G401.6 (cell line): ENCODE results near the gene NXF3.
"Not testable (repeated sequence)": the region's sequence is repeated elsewhere in the genome, so short reads cannot be mapped to it uniquely, and the experiment has no call there.

Experiments used
- FAIRE-seq: peaks from 2 replicates; lab custom pipeline; 2012; peaks lifted over from hg19 to GRCh38; lab: Jason Lieb, UNC

The NXF3 gene

GRCh38 chrX:103092942-103093341 is at the start of gene NXF3:
Gene NXF3, minus strand, starts transcription at chrX:103093143. Its CDS starts 120 bp downstream, at chrX:103093023.
- FAIRE-seq = no peak

GRCh38 chrX:103136528-103136927 is 43.6 kb upstream of the NXF3 start:
- FAIRE-seq = not testable (repeated sequence)

- no peak for FAIRE-seq
Observed at GRCh38 chrX:103124284-103124683, 31.3 kb upstream of the NXF3 start.

GRCh38 chrX:103120748-103121147 is 27.8 kb upstream of the NXF3 start:
- FAIRE-seq = no peak

- FAIRE-seq = not testable (repeated sequence)
Observed at GRCh38 chrX:103116970-103117369, 24.0 kb upstream of the NXF3 start.

- not testable (repeated sequence) for FAIRE-seq
Observed at GRCh38 chrX:103109497-103109896, 16.6 kb upstream of the NXF3 start.

GRCh38 chrX:103107836-103108235 is 14.9 kb upstream of the NXF3 start:
- no peak for FAIRE-seq

- not testable (repeated sequence) for FAIRE-seq
Observed at GRCh38 chrX:103107227-103107737, 14.3 kb upstream of the NXF3 start.

- not testable (repeated sequence) for FAIRE-seq
Observed at GRCh38 chrX:103104370-103104769, 11.4 kb upstream of the NXF3 start.

- FAIRE-seq = not testable (repeated sequence)
Observed at GRCh38 chrX:103103866-103104265, 10.9 kb upstream of the NXF3 start.

GRCh38 chrX:103101299-103102042 is 8.5 kb upstream of the NXF3 start:
- no peak for FAIRE-seq

- no peak for FAIRE-seq
Observed at GRCh38 chrX:103100484-103100883, 7.5 kb upstream of the NXF3 start.

- no peak for FAIRE-seq
Observed at GRCh38 chrX:103099691-103100090, 6.7 kb upstream of the NXF3 start.

GRCh38 chrX:103098488-103098887 is 5.5 kb upstream of the NXF3 start:
- FAIRE-seq = no peak

- no peak for FAIRE-seq
Observed at GRCh38 chrX:103081051-103081450, 11.9 kb downstream of the NXF3 start.

GRCh38 chrX:103073467-103073866 is 19.5 kb downstream of the NXF3 start:
- no peak for FAIRE-seq

- no peak for FAIRE-seq
Observed at GRCh38 chrX:103066606-103067005, 26.3 kb downstream of the NXF3 start.

GRCh38 chrX:103063918-103064434 is 29.0 kb downstream of the NXF3 start, which contains the start of gene BEX1:
Gene BEX1, minus strand, starts transcription at chrX:103064171. Its CDS starts 897 bp downstream, at chrX:103063274.
- FAIRE-seq = peak; percentile 51

- FAIRE-seq = no peak
Observed at GRCh38 chrX:103063191-103063845, 29.6 kb downstream of the NXF3 start.

GRCh38 chrX:103061486-103061885 is 31.5 kb downstream of the NXF3 start:
- FAIRE-seq = no peak

GRCh38 chrX:103056902-103057301 is 36.0 kb downstream of the NXF3 start:
- no peak for FAIRE-seq

GRCh38 chrX:103052625-103053024 is 40.3 kb downstream of the NXF3 start:
- FAIRE-seq = no peak

GRCh38 chrX:103051260-103051789 is 41.6 kb downstream of the NXF3 start:
- FAIRE-seq = no peak
